ENCODE data around the gene XXYLT1.

- TF ChIP-seq EZH2phosphoT487 (IDR thresholded peaks at IDR 0.05; ENCODE audit: borderline replicate concordance) (no peak), RAD21 (IDR thresholded peaks at IDR 0.05; ENCODE audit: low read depth) (no peak), POLR2AphosphoS5 (IDR thresholded peaks at IDR 0.05; ENCODE audit: low read depth, low read length) (no peak), ZNF274 (IDR thresholded peaks at IDR 0.05; ENCODE audit: low read depth, low read length) (no peak), REST (IDR thresholded peaks at IDR 0.05; ENCODE audit: low read depth) (no peak), CTCF (IDR thresholded peaks at IDR 0.05 in 2 of 3, conservative IDR thresholded peaks at IDR 0.05 in 1 of 3; ENCODE audit: borderline replicate concordance in 1 of 3, insufficient read depth in 1 of 3, low read depth in 2 of 3, low read length in 2 of 3) (no peak), POLR2A (IDR thresholded peaks at IDR 0.05; ENCODE audit: borderline replicate concordance, extremely low read depth, insufficient read depth, insufficient read length) (no peak)
These were observed 98.1 kb downstream of the XXYLT1 start for GRCh38 chr3:195172896-195173295.

All from HCT116 (cell line).